GM19463 (cell line): ENCODE results near the gene SIRPA.

Experiments
- ATAC-seq: cut with Tn5 transposase; IDR thresholded peaks from one replicate; pipeline ENCODE4 v1.9.1; 2021; ENCODE audit warnings: mild to moderate bottlenecking, moderate library complexity; ENCODE audit not compliant: unreplicated experiment

Gene SIRPA

GRCh38 chr20:1870323-1870722 lies 24.9 kb upstream of the SIRPA start:
- no peak for ATAC-seq

- no peak for ATAC-seq
Observed at GRCh38 chr20:1870792-1871550, 24.2 kb upstream of the SIRPA start.

- no peak for ATAC-seq
Observed at GRCh38 chr20:1871807-1872458, 23.3 kb upstream of the SIRPA start.

- ATAC-seq = no peak
Observed at GRCh38 chr20:1872459-1873097, 22.6 kb upstream of the SIRPA start.

- no peak for ATAC-seq
Observed at GRCh38 chr20:1874450-1875182, 20.6 kb upstream of the SIRPA start.

GRCh38 chr20:1875183-1875554 lies 20.0 kb upstream of the SIRPA start:
- no peak for ATAC-seq

GRCh38 chr20:1875762-1876161 lies 19.4 kb upstream of the SIRPA start:
- ATAC-seq = no peak

- ATAC-seq = no peak
Observed at GRCh38 chr20:1876217-1876921, 18.8 kb upstream of the SIRPA start.

GRCh38 chr20:1876975-1877608 lies 18.1 kb upstream of the SIRPA start:
- ATAC-seq = no peak

- ATAC-seq = no peak
Observed at GRCh38 chr20:1877609-1878200, 17.5 kb upstream of the SIRPA start.

GRCh38 chr20:1879369-1879768 lies 15.8 kb upstream of the SIRPA start:
- no peak for ATAC-seq

- ATAC-seq = no peak
Observed at GRCh38 chr20:1879934-1880333, 15.3 kb upstream of the SIRPA start.

GRCh38 chr20:1880529-1881239 lies 14.5 kb upstream of the SIRPA start:
- ATAC-seq = no peak

- ATAC-seq = no peak
Observed at GRCh38 chr20:1881240-1881835, 13.9 kb upstream of the SIRPA start.

- no peak for ATAC-seq
Observed at GRCh38 chr20:1882026-1882425, 13.2 kb upstream of the SIRPA start.

GRCh38 chr20:1883986-1884385 lies 11.2 kb upstream of the SIRPA start:
- ATAC-seq = no peak

- ATAC-seq = no peak
Observed at GRCh38 chr20:1885254-1885653, 10.0 kb upstream of the SIRPA start.

GRCh38 chr20:1885940-1886693 lies 9.1 kb upstream of the SIRPA start:
- ATAC-seq = no peak
